HG02884 (cell line): ENCODE data around the gene PPP1R12C.
A peak's percentile ranks its signal among the peaks of the same experiment; 100 is the strongest.
"Not testable (repeated sequence)": the region's sequence is repeated elsewhere in the genome, so short reads cannot be mapped to it uniquely, and the experiment has no call there.

Source experiments
- ATAC-seq: cut with Tn5 transposase; IDR thresholded peaks from one replicate; pipeline ENCODE4 v1.9.1; 2021; ENCODE audit warnings: mild to moderate bottlenecking, moderate library complexity; ENCODE audit not compliant: unreplicated experiment

The PPP1R12C gene

GRCh38 chr19:55076321-55076720 is 41.1 kb downstream of the PPP1R12C start:
- no peak for ATAC-seq

GRCh38 chr19:55075371-55075998 is 42.0 kb downstream of the PPP1R12C start, which contains the start of gene EPS8L1:
EPS8L1 (plus strand) TSS chr19:55075869; CDS start chr19:55076445, 576 bp downstream.
- no peak for ATAC-seq

GRCh38 chr19:55071913-55072312 is 45.5 kb downstream of the PPP1R12C start:
- ATAC-seq = no peak

- no peak for ATAC-seq
Measured at GRCh38 chr19:55071129-55071502, 46.3 kb downstream of the PPP1R12C start.

- ATAC-seq = no peak
Measured at GRCh38 chr19:55070466-55071128, 46.8 kb downstream of the PPP1R12C start.

GRCh38 chr19:55069865-55070197 is 47.6 kb downstream of the PPP1R12C start:
- ATAC-seq = no peak

GRCh38 chr19:55068950-55069864 is 48.2 kb downstream of the PPP1R12C start:
- ATAC-seq = no peak

GRCh38 chr19:55067869-55068268 is 49.6 kb downstream of the PPP1R12C start:
- no peak for ATAC-seq

GRCh38 chr19:55066107-55066709 is 51.2 kb downstream of the PPP1R12C start:
- no peak for ATAC-seq

GRCh38 chr19:55065516-55065915 is 51.9 kb downstream of the PPP1R12C start:
- ATAC-seq = not testable (repeated sequence)

- ATAC-seq = no peak
Measured at GRCh38 chr19:55063492-55063843, 54.0 kb downstream of the PPP1R12C start.

- peak; percentile 79 for ATAC-seq
Measured at GRCh38 chr19:55062735-55063491, 54.5 kb downstream of the PPP1R12C start, which contains the start of gene RDH13. RDH13 (minus strand) TSS chr19:55063148; CDS start chr19:55063032, 116 bp downstream.

GRCh38 chr19:55060287-55060686 is 57.1 kb downstream of the PPP1R12C start:
- ATAC-seq = not testable (repeated sequence)

- no peak for ATAC-seq
Measured at GRCh38 chr19:55058781-55059610, 58.4 kb downstream of the PPP1R12C start.

GRCh38 chr19:55056827-55057226 is 60.6 kb downstream of the PPP1R12C start:
- no peak for ATAC-seq

- ATAC-seq = no peak
Measured at GRCh38 chr19:55053735-55054134, 63.7 kb downstream of the PPP1R12C start.

- no peak for ATAC-seq
Measured at GRCh38 chr19:55050749-55051532, 66.5 kb downstream of the PPP1R12C start.

GRCh38 chr19:55048446-55048845 is 69.0 kb downstream of the PPP1R12C start:
- no peak for ATAC-seq

GRCh38 chr19:55047951-55048350 is 69.5 kb downstream of the PPP1R12C start:
- no peak for ATAC-seq
